GM19395 (cell line): Measurements from ENCODE around the gene MAN1A1.

Experiments
- ATAC-seq: cut with Tn5 transposase; IDR thresholded peaks from one replicate; pipeline ENCODE4 v1.9.1; 2021; ENCODE audit warnings: mild to moderate bottlenecking, moderate library complexity; ENCODE audit not compliant: unreplicated experiment

Gene MAN1A1

DNA sequence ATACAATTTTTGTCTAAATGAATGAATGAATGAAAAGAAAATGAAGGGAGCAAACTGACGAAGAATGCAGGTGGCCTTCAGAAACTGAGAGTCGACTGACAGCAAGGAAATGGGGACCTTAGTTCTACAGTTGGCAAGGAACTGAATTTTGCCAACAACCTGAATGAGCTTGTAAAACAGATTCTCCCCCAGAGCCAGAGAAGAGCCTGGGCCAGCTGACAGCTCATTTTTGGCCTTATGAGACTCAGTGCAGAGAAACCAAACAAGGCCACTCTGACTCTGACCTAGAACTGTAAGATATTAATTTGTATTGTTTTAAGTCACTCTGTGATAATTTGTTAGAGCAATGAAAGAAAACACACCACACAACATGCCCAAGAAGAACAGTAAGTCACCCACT, 21.8 kb downstream of the MAN1A1 start:
- ATAC-seq = no peak

DNA sequence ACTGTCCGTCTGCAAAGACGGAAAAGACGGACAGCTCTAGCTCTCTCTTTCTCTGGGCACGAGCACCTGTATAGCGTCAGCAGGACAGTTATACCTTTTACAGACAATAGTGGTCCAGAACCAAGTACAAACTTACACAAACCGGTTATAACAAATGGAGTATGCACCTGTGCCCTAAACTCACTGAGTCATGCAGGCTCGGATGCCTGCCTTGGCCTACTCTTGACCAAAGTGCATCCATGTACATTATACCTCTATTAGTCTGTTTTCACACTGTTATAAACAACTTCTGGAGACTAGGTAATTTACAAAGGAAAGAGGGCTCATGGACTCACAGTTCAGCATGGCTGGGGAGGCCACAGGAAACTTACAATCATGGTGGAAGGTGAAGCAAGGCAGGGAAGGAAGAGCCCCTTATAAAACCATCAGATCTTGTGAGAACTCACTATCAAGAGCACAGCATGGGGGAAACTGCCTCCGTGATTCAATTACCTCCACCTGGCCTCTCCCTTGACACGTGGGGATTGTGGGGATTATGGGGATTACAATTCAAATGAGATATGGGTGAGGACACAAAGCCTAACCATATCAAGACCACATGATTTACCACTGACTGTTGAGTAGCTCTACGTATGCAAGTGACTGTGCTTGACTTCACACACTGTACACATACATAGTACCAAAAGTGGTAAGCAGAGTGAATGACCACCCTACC, 23.1 kb downstream of the MAN1A1 start:
- ATAC-seq = no peak

GRCh38 chr6:119325559-119326265, 23.8 kb downstream of the MAN1A1 start:
- ATAC-seq = no peak

DNA sequence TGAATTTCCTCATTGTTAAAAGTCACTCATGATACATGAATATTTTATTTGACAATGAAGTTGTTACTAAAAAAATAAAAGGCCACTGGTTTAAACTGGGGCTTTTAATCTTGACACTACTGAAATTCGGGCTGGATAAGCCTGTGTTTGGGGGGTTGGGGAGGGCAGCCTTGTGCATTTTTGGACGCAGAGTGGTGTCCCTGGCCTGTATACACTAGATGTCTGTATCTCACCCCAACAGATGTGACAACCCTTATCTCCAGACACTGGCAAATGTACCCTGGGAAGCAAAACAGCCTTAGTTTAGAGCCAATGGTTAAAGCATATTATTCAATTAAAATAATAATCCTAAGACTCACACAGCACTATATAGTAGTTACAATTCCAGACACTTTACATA, 24.8 kb downstream of the MAN1A1 start:
- no peak for ATAC-seq

GRCh38 chr6:119323931-119324330, 25.6 kb downstream of the MAN1A1 start:
- ATAC-seq = no peak

- ATAC-seq = no peak
Observed at GRCh38 chr6:119323478-119323877, 26.1 kb downstream of the MAN1A1 start.

DNA sequence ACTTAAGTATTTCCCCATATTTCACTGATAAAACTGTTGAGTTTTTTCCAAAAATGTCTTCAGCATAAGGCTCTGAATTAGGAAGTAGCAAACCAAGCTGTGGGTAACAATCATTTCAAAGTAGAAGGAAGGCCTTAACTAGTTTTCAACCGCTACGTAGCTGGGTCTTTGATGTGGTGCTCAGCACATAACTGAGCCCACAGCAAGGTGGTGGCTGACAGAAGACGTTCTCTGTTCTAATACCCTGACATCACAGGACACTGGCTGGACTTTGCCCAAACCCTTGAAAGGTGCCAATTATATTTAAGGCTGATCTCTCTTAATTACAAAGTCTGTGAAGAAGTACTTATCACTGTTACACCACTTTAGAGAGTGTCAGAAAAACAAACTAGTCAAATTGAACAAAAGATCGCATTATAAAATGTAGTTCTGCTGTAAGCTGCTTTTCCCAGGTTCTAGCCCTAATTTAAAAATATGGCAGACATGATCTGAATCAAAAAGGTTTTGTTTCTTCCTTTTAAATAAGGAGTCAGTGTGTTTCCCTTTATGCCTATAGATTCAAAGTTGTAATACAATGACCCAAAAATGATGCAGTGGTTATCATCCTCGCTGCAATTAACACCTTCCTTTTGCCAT, 26.7 kb downstream of the MAN1A1 start:
- no peak for ATAC-seq

- ATAC-seq = no peak
Observed at GRCh38 chr6:119322034-119322433, 27.5 kb downstream of the MAN1A1 start.

DNA sequence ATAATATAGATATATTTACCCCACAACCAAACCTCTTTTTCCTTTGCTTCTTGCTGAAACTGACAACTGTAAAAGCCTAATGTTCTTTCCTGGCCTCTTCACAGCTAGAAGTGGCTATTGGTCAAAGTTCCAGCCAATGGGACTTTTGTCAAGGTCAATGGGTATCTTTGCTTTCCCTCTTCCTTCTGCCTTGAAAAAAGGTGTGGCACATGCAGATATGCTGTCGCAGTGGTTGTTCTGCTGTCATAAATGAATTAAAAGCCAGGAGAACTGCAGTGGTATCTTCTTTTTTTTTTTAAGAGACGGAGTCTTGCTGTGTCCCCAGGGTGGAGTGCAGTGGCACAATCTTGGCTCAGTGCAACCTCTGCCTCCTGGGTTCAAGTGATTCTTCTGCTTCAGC, 29.9 kb downstream of the MAN1A1 start:
- ATAC-seq = no peak

DNA sequence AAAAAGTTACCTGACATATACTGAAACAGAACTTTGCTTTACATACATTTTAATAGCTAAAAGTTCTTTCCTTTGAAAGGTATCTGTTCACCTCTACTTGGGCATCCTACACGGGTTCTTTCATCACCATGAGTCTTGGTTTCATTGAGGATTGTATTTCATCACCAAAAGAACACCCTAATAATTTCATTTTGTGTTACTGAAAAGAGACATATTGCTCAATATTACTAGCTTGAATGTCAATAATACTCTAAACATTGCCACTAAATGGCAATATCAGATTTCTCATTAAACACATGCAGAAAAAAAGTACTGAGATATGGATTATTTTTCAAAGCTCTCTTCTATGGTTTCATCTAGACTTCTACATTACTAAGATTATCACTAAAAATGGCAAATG, 30.8 kb downstream of the MAN1A1 start:
- no peak for ATAC-seq

- no peak for ATAC-seq
Observed at GRCh38 chr6:119318176-119318575, 31.4 kb downstream of the MAN1A1 start.

- no peak for ATAC-seq
Observed at GRCh38 chr6:119317007-119317406, 32.6 kb downstream of the MAN1A1 start.

DNA sequence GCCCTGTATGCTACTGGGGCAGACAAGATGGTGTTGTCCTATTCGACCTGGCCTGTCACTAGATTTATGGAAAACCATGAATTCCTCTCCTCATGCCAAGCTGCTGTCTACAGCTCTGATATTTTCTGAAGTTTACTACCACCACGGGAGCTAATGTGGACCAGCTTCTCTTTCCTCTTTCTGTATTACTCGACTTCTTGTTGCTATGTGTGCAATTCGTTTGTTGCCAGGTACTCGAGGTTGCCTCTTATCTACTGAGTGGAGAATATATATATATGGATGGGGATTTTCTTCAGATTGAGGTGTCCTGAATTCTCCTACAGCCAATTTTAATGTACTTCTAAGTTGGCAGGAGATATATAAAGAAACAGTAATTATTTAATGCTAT, 34.7 kb downstream of the MAN1A1 start:
- ATAC-seq = peak; percentile 51

DNA sequence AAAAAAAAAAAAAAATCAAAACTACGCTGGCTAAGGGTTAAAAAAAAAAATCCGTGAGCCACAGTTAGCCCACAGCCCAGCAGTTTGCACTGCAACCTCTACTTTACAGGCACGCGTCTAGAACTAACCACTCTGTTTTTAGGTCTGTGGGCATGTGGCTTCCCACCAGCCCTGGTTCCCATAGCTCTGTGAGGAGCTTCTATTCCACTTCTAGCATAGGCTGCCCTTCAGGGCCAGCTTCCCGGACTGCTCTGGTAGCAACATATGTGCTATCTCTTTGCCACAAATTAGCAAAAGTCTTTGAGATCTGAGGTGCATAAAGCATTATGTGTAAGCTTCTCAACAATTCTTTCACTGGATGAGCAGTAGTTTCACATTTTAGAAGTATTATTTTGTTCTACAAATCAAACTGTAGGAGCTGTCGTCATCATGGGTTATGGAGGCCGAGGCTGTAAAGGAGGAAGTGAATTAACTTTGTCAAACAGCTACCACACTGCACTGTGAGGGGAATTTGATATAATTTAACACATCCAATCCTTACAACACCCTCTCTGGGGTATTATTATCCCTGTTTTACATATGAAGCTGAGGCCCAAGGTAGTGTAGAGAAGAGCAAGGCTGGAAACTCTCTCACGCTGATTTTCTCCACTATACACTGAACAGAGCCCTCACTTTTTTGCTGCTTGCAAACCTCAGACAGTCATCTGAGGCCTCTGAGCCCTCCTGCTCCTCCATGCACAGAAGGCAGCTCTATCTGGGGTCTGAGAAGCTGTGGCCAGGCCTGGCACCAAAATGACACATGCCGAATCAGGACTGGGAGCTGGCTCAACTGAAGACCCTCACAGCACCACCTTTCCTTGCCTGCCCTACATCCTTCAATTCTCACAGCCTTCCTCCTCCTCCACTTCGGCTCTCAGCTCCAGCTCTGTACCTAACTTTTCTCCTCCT, 35.4 kb downstream of the MAN1A1 start:
- ATAC-seq = peak; percentile 62

GRCh38 chr6:119312875-119313338, 36.7 kb downstream of the MAN1A1 start:
- peak; percentile 45 for ATAC-seq

DNA sequence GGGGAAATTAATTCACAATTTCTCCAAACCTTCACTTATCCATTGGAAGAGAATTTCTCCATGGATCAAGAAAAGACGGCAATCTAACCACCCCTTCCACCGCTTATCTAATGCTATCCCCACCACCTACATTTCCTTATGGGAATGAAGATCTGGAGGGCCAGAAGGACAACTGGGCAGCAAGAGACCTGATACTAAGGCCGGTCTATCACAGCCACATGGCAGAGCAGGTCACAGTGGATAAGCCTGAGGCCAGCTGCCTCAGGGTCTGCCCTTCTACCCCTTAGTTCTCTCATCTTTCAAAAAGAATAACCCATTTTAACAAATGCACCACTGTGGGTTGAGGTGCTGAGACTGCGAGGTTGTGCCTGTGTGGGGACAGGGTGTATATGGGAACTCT, 37.1 kb downstream of the MAN1A1 start:
- ATAC-seq = no peak

- ATAC-seq = no peak
Observed at GRCh38 chr6:119311514-119312142, 37.9 kb downstream of the MAN1A1 start.

DNA sequence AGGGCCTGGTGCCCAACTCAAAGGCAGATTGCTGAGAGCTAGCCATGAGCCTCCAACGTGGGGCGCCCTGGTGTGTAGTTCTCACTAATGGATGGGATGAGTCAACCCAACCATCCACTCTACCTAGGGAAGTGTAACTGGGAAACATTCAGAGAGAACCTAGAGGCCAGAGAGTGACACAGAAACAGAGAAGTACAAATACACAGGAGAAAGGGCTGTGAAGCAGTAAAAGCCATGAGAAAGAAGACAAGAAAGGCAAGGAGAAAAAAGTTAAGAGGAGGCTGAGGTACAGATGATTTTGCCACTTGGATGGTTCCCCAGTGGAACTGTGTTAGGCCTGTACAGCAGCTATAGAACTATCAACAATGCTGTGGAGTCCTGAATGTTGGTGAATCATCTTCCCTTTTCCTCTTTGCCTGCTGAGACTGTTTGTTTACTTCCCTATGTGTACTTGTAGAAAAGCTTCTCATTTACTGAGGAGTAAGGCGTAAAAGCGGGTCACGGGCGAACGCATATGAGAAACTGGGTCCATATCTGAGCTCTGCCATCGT, 39.0 kb downstream of the MAN1A1 start:
- ATAC-seq = no peak

DNA sequence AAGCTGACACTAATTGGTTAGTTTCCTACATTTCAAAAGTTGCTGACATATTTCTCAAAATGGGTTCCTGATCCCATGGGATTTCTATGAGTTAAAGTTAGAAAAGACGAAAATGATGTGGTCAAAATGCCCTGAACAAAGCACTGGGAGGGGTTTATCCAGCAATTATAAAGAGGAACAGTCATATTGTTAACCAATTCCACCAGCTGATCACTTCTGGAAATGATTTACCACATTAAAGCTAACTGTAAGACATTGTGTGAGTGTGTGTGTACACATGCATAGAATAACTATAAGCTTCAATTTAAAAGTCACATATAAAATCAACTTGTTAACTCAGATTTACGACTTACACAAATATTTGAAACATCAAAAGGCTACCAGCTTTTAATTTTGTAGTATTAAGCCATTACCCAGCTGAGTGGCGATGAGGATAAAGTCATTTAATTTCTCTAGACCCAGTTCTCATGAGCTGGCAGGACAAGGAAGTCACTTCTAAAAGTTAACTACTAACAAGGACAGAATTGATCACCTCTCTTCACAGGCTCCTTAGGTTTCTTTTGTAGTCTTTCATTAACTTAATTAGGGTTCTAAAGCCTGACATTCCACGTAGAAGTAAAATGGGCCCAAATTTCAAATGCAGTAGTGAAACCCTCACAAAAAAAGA, 40.4 kb downstream of the MAN1A1 start:
- peak; percentile 25 for ATAC-seq
